A673 (cell line): Measurements from ENCODE around the gene SEC22A.

ENCODE experiments used
- EZH2 ChIP-seq: fragments of 200-600 bp; sonication (generic); IDR thresholded peaks from 2 replicates; pipeline ENCODE4 v1.6.1; 2017; ENCODE audit warnings: borderline replicate concordance, low read depth, mild to moderate bottlenecking, mixed read lengths, antibody characterized with exemption, low read length; ENCODE audit not compliant: poor library complexity, severe bottlenecking
- TF ChIP-seq, protein P1 (sequence below): fragments of 300-800, 200-600 bp; sonication (generic); conservative IDR thresholded peaks from 2 replicates; pipeline ENCODE4 v1.5.1; 2017; ENCODE audit warnings: low read depth, mild to moderate bottlenecking, antibody characterized with exemption, low read length, moderate library complexity, mixed read lengths

- TF ChIP-seq, protein P1, sequence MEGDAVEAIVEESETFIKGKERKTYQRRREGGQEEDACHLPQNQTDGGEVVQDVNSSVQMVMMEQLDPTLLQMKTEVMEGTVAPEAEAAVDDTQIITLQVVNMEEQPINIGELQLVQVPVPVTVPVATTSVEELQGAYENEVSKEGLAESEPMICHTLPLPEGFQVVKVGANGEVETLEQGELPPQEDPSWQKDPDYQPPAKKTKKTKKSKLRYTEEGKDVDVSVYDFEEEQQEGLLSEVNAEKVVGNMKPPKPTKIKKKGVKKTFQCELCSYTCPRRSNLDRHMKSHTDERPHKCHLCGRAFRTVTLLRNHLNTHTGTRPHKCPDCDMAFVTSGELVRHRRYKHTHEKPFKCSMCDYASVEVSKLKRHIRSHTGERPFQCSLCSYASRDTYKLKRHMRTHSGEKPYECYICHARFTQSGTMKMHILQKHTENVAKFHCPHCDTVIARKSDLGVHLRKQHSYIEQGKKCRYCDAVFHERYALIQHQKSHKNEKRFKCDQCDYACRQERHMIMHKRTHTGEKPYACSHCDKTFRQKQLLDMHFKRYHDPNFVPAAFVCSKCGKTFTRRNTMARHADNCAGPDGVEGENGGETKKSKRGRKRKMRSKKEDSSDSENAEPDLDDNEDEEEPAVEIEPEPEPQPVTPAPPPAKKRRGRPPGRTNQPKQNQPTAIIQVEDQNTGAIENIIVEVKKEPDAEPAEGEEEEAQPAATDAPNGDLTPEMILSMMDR, result no peak
- TF ChIP-seq EZH2, result no peak
These were observed 84.2 kb downstream of the SEC22A start for GRCh38 chr3:123285931-123286307.
